Caco-2 (cell line): Measurements from ENCODE around the gene IFNA10. TPM values are rescaled to one million over a fixed set of nuclear protein-coding genes. Genes with fewer than 3 reads are reported as not detected.
"Not testable (repeated sequence)": the region's sequence is repeated elsewhere in the genome, so short reads cannot be mapped to it uniquely, and the experiment has no call there.

Experiments used
- BruUV-seq: library from RNA; stranded (reverse); fragments of 400-500 nt; replicated peaks from 2 replicates; lab custom pipeline; 2021; lab: Mats Ljungman, UMichigan
- CTCF ChIA-PET: fragments of 300-600 bp; sonication (Branson Sonifier 250); formaldehyde crosslinking; loops from one replicate; lab custom pipeline; 2022; ENCODE audit warnings: antibody characterized with exemption; lab: Charles Lee
- POLR2A ChIA-PET: fragments of 300-600 bp; sonication (Branson Sonifier 250); formaldehyde crosslinking; loops from one replicate; lab custom pipeline; 2022; ENCODE audit warnings: antibody characterized with exemption; lab: Charles Lee
- DNase-seq, 2 experiments: peaks; one replicate each; pipeline versions ENCODE4 v3.0.0 to v3.0.0-alpha.2; 2020 to 2022
- H3K27me3 ChIP-seq: replicated peaks from 2 replicates; pipeline ENCODE4 v1.6.0; 2011; ENCODE audit warnings: low read length; ENCODE audit not compliant: control insufficient read depth, insufficient read depth
- H3K36me3 ChIP-seq: 2 replicates; pipeline ENCODE4 v1.5.1; 2011; ENCODE audit warnings: low read length; ENCODE audit not compliant: control insufficient read depth, insufficient read depth
- H3K4me1 ChIP-seq: fragments of 250-450 bp; sonication (Bioruptor Pico); 2 replicates; pipeline ENCODE4 v1.5.1; 2020; ENCODE audit warnings: mild to moderate bottlenecking
- H3K4me3 ChIP-seq: 2 replicates; pipeline ENCODE4 v1.5.1; 2011; ENCODE audit warnings: low read depth, mild to moderate bottlenecking, control low read depth, low read length
- H3K9me3 ChIP-seq: fragments of 250-450 bp; sonication (Bioruptor Pico); 2 replicates; pipeline ENCODE4 v1.5.1; 2020; ENCODE audit warnings: mild to moderate bottlenecking, moderate library complexity
- H3K27ac Mint-ChIP-seq: one replicate; pipeline ENCODE4 v1.8.0; 2022; ENCODE audit warnings: mixed read lengths; ENCODE audit not compliant: unreplicated experiment
- H3K27me3 Mint-ChIP-seq: one replicate; pipeline ENCODE4 v1.8.0; 2022; ENCODE audit warnings: mixed read lengths; ENCODE audit not compliant: insufficient read depth, unreplicated experiment
- H3K36me3 Mint-ChIP-seq: one replicate; pipeline ENCODE4 v1.8.0; 2022; ENCODE audit warnings: mild to moderate bottlenecking, mixed read lengths; ENCODE audit not compliant: insufficient read depth, unreplicated experiment
- H3K4me1 Mint-ChIP-seq: one replicate; pipeline ENCODE4 v1.8.0; 2022; ENCODE audit warnings: low read depth, mixed read lengths; ENCODE audit not compliant: unreplicated experiment
- H3K4me3 Mint-ChIP-seq: one replicate; pipeline ENCODE4 v1.8.0; 2022; ENCODE audit warnings: mild to moderate bottlenecking, moderate library complexity, mixed read lengths; ENCODE audit not compliant: unreplicated experiment
- H3K9me3 Mint-ChIP-seq: one replicate; pipeline ENCODE4 v1.8.0; 2022; ENCODE audit warnings: mixed read lengths; ENCODE audit not compliant: unreplicated experiment
- intact Hi-C: fragments of 100-400 bp; cut with micrococcal nuclease; formaldehyde crosslinking; loops from one replicate; pipeline ENCODE4 v1.10.0; 2022; ENCODE audit not compliant: unreplicated experiment
- total RNA-seq: library from RNA; stranded (reverse); gene quantifications from 2 replicates; pipeline ENCODE4 v1.2.3, GENCODE V29; 2022
- TF ChIP-seq, protein P1 (sequence below), 2 experiments: fragments of 200-600 bp in 1 of 2; IDR thresholded peaks; 1 replicate in 1 of 2; 2 replicates in 1 of 2; pipeline versions ENCODE4 v1.5.1 to v1.8.0; 2011 to 2022; ENCODE audit warnings: antibody characterized with exemption in 1 of 2, control low read depth in 1 of 2, inconsistent platforms in 1 of 2, low read depth in 1 of 2, low read length in 1 of 2, mild to moderate bottlenecking in 1 of 2, moderate library complexity in 1 of 2; ENCODE audit not compliant: insufficient read depth in 1 of 2, severe bottlenecking in 1 of 2, unreplicated experiment in 1 of 2

Gene IFNA10
- total RNA-seq, 1 experiment from 2014 or later: not detected

DNA sequence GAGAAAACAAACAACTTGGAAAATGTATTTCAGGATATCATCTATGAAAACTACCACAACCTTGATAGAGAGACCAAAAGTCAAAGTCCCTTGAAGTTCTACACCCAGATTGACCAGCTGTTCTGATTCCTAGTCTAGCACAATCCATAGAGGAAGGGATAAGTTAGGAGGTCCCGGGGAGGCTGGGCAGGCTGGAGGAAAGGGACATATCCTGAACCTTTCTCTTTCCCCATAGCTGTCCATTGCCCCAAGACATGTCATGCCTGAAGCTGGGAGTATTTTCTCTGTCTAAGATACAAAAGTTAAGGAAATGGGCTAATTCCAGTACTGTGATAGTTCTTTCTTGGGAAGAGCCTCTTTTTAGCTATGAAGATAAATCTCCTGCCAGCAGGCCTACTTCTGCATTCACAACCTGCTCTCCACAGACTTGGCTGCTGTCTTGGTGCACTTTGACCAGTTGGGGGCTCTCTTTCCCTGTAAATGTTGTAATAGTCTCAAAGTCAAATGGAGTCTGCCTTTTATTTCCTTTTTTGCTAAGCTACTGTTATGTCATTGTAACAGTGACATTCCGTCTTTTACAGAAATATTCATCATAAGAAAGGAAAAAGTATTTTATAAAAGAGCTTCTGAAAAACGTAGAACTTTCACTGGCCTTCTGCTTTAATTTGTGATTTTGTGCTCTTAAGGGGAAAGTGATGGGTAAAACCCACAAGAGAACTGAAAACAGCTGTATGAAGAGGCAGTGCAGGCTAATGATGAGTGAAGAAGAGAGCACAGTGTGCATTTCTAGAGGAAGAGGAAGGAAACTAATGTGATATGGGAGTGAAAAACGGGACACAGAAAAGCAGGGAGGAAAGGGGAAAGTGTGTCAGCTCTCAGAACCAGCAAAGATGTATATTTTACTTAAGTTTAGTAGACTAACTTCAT, 23.9 kb downstream of the IFNA10 start:
- TF ChIP-seq, protein P1, sequence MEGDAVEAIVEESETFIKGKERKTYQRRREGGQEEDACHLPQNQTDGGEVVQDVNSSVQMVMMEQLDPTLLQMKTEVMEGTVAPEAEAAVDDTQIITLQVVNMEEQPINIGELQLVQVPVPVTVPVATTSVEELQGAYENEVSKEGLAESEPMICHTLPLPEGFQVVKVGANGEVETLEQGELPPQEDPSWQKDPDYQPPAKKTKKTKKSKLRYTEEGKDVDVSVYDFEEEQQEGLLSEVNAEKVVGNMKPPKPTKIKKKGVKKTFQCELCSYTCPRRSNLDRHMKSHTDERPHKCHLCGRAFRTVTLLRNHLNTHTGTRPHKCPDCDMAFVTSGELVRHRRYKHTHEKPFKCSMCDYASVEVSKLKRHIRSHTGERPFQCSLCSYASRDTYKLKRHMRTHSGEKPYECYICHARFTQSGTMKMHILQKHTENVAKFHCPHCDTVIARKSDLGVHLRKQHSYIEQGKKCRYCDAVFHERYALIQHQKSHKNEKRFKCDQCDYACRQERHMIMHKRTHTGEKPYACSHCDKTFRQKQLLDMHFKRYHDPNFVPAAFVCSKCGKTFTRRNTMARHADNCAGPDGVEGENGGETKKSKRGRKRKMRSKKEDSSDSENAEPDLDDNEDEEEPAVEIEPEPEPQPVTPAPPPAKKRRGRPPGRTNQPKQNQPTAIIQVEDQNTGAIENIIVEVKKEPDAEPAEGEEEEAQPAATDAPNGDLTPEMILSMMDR (IDR thresholded peaks at IDR 0.05; ENCODE audit: insufficient read depth in 1 of 2, low read depth in 1 of 2, low read length in 1 of 2, severe bottlenecking in 1 of 2, unreplicated experiment in 1 of 2): peak in 1 of 2 experiments; percentile 23
- CTCF ChIA-PET: interaction anchor here (1.2 kb wide), 1 partner anchor 8 kb away, joined by 3 read pairs; no protein-coding TSS in a partner anchor
- H3K27ac Mint-ChIP-seq, H3K36me3 Mint-ChIP-seq, POLR2A ChIA-PET, H3K4me1 ChIP-seq, H3K4me3 Mint-ChIP-seq, H3K36me3 ChIP-seq, H3K4me1 Mint-ChIP-seq, BruUV-seq, H3K4me3 ChIP-seq, H3K27me3 ChIP-seq, H3K9me3 ChIP-seq, H3K9me3 Mint-ChIP-seq: not testable (repeated sequence)
- intact Hi-C loops: loop anchor here (10.0 kb wide), 1 partner anchor 132 kb away; no protein-coding TSS in a partner anchor
- peaks cover 10% of the 10 kb centered on the region for H3K27me3 Mint-ChIP-seq
- DNase-seq: peak in 1 of 2 experiments; percentile 28

DNA sequence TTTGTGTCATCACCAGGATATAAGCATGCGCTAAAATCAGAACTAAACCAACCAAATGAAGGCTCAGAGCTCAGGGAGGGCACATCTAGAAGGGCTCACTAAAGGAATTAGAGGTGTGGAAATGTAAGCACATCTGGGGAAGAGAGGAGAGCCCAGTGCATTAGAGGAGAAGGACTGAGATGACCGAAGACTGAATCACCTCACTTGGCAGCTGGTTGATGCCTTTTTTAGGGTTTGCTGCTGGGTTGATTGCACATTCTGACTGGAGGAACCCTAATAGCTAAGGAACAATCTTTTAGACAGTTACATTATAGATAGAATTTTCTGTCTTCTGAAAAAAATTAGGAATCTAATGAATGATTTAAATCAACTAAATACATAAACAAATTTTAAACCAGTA, 32.3 kb downstream of the IFNA10 start:
- intact Hi-C loops: no loop called here
- H3K27ac Mint-ChIP-seq: no peak overlapping the region
- POLR2A ChIA-PET: no interaction called here
- no peaks in the 10 kb centered on the region for H3K4me1 Mint-ChIP-seq
- no peaks in the 10 kb centered on the region for H3K36me3 Mint-ChIP-seq
- TF ChIP-seq, protein P1 (IDR thresholded peaks at IDR 0.05; ENCODE audit: insufficient read depth in 1 of 2, low read depth in 1 of 2, low read length in 1 of 2, severe bottlenecking in 1 of 2, unreplicated experiment in 1 of 2): no peak
- no TSS peak for BruUV-seq
- H3K27me3 Mint-ChIP-seq: peaks cover 17% of the 10 kb centered on the region
- H3K36me3 ChIP-seq: no peaks in the 10 kb centered on the region
- H3K27me3 ChIP-seq: no peaks in the 10 kb centered on the region
- no peaks in the 10 kb centered on the region for H3K9me3 Mint-ChIP-seq
- no peak overlapping the region for H3K4me3 ChIP-seq
- H3K4me3 Mint-ChIP-seq: no peak overlapping the region
- DNase-seq: no peak
- CTCF ChIA-PET: interaction anchor here (0.7 kb wide), 1 partner anchor 8 kb away, joined by 3 read pairs; no protein-coding TSS in a partner anchor
- H3K9me3 ChIP-seq: no peaks in the 10 kb centered on the region
- no peaks in the 10 kb centered on the region for H3K4me1 ChIP-seq

DNA sequence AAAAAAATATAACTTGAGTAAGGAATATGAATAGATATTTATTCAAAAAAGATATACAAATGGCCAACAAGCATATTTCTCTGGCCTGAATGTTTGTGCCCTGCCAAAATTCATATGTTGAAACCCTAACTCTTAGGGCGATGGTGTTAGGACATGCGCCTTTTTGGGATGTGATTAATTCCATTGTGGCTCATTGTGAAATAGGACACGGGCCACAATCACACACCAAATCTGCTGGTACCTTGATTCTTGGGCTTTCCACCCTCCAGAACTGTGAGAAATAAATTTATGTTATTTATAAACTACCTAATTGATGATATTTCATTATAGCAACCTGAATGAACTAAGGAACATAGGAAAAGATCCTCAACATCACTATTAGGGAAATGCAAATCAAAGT, 34.8 kb downstream of the IFNA10 start:
- H3K27ac Mint-ChIP-seq: no peak overlapping the region
- H3K9me3 ChIP-seq: no peaks in the 10 kb centered on the region
- peaks cover 17% of the 10 kb centered on the region for H3K27me3 Mint-ChIP-seq
- BruUV-seq: no TSS peak
- H3K4me3 ChIP-seq: no peak overlapping the region
- no peak overlapping the region for H3K4me3 Mint-ChIP-seq
- H3K36me3 ChIP-seq: no peaks in the 10 kb centered on the region
- TF ChIP-seq, protein P1 (IDR thresholded peaks at IDR 0.05; ENCODE audit: insufficient read depth in 1 of 2, low read depth in 1 of 2, low read length in 1 of 2, severe bottlenecking in 1 of 2, unreplicated experiment in 1 of 2): no peak
- intact Hi-C loops: no loop called here
- POLR2A ChIA-PET: no interaction called here
- CTCF ChIA-PET: no interaction called here
- no peaks in the 10 kb centered on the region for H3K36me3 Mint-ChIP-seq
- H3K9me3 Mint-ChIP-seq: no peaks in the 10 kb centered on the region
- H3K4me1 ChIP-seq: no peaks in the 10 kb centered on the region
- DNase-seq: no peak
- H3K27me3 ChIP-seq: no peaks in the 10 kb centered on the region
- no peaks in the 10 kb centered on the region for H3K4me1 Mint-ChIP-seq
